Erythroblast (primary cell): Measurements from ENCODE around the gene TBC1D3B.
"Not testable (repeated sequence)": the region's sequence is repeated elsewhere in the genome, so short reads cannot be mapped to it uniquely, and the experiment has no call there.

ENCODE experiments used
- DNase-seq, 2 experiments: peaks; one replicate each; lab custom pipeline; 2025; lab: John Stamatoyannopoulos, UW
- GATA1 ChIP-seq: IDR thresholded peaks from 2 replicates; pipeline ENCODE4 v1.6.1; 2011; ENCODE audit warnings: low read depth, mild to moderate bottlenecking, control low read depth, low read length, moderate library complexity
- POLR2A ChIP-seq: IDR thresholded peaks from 2 replicates; pipeline ENCODE4 v1.6.1; 2011; ENCODE audit warnings: mild to moderate bottlenecking, low read length

TBC1D3B gene

DNA sequence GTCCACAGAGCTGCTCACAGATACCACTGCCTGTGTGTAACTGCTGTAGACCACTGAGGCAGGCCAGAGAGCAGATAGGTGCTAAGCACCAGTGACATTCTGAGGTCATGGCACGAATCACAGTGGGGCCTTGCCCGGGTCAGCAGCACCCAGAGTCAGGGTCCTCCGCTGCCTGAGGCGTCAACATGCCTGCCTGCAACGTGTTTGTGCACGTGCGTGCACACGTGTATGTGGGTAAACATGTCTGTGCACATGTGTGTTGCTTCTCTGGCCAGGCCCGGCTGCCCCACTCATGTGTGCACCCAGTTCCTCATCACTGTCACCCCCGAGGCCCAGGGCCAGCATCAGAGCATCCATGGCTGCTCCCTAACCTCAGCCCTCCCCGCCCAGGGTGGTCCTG, at the start of gene TBC1D3B:
TBC1D3B (minus strand) TSS at position 101 of the 400 bp plus-strand sequence. CDS start 1,586 bp downstream, outside the sequence.
- not testable (repeated sequence) for DNase-seq

DNA sequence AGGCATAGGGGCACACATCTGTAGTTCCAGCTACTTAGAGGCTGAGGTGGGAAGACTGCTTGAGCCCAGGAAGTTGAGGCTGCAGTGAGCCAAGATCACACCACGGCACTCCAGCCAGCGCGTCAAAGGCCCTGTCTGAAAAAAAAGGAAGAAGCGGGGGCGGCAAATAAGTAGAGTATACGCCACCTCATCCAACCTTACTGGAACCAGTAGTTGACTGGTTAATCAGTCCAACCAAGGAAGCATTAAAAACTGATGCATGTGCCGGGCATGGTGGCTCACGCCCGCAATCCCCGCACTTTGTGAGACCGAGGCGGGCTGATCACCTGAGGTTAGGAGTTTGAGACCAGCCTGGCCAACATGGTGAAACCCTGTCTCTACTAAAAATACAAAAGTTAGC, 46.5 kb upstream of the TBC1D3B start:
- not testable (repeated sequence) for DNase-seq

DNA sequence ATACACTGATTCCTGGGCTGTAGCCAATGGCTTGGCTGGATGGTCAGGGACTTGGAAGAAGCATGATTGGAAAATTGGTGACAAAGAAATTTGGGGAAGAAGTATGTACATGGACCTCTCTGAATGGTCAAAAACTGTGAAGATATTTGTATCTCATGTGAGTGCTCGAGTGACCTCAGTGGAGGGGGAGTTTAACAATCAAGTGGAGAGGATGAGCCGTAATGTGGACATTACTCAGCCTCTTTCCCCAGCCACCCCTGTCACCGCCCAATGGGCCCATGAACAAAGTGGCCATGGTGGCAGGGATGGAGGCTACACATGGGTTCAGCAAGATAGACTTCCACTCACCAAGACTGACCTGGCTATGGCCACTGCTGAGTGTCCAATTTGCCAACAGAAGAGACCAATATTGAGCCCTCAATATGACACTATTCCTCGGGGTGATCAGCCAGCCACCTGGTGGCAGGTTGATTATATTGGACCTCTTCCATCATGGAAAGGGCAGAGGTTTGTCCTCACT, 45.2 kb upstream of the TBC1D3B start:
- DNase-seq, result not testable (repeated sequence)

DNA sequence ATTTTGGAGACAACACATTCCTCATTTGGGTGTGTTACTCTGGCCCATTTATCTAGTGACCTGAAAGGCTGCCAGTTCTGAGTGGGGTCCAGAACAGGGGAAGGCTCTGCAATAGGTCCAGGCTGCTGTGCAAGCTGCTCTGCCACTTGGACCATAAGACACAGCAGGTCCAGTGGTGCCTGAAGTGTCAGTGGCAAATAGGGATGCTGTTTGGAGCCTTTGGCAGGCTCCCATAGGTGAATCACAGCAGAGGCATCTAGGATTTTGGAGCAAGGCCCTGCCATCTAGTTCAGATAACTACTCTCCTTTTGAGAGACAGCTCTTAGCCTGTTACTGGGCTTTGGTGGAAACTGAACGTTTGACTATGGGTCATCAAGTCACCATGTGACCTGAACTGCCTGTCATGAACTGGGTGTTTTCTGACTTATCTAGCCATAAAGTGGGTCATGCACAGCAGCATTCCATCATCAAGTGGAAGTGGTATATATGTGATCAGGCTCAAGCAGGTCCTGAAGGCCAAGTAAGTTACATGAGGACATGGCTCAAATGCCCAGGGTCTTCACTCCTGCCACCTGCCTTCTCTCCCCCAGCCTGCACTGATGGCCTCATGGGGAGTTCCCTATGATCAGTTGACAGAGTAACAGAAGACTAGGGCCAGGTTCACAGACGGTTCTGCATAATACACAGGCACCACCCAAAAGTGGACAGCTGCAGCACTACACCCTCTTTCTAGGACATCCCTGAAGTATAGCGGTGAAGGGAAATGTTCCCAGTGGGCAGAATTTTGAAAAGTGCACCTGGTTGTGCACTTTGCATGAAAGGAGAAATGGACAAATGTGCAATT, 44.5 kb upstream of the TBC1D3B start:
- DNase-seq, result not testable (repeated sequence)

DNA sequence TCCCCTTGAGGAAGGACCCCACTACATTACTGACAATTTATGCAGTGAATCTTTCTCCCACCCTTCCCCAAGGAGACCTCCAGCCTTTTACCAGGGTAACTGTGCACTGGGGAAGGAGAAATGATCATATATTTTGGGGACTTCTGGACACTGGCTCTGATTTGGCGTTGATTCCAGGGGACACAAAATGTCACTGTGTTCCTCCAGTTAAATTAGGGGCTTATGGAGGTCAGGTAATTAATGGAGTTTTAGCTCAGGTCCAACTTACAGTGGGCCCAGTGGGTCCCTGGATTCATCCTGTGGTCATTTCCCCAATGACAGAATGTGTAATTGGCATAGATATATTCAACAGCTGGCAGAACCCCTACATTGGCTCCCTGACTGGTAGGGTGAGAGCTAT, 43.1 kb upstream of the TBC1D3B start:
- DNase-seq, result not testable (repeated sequence)

DNA sequence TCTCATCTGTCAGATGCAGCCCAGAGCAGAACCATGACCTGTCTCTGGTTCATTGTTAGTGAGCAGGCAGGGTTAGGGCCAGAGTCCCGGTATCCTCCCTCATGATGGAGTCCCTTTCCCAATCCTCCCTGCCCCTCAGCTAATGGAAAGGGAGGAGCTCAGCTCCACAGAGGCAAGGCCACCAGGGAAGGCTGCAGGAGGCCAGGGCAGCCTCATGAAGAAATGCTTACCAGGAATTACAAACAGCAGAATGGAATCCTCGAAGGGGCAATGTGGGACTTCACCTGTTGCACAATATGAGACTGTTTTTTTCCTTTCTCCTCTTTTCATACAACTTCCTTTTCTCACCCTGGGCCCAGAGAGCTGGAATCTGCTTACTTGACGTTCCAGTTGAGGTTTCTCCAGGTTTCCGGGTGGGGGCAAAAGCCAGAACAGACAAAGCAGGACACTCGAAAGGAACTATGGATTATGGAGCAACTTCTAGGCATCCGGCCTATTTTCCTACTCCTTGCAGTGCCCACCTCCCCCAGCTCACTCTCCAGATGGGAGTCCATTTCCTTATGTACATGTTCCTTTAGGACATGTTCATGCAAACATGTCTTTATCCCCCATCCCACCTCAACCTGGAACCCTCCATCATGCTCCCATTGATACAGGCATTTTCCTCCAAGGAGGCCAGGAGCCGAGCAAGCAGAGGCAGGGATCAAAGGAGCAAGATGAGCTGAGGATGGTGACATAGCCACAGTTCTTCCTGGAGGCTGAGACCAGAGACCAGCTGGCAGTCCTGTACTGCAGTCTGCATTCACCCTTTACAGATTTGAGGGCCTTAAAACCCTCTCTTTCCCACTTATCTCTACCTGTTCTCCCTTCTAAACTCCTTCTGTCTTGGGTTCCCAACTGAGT, 39.2 kb upstream of the TBC1D3B start:
- DNase-seq, result not testable (repeated sequence)

DNA sequence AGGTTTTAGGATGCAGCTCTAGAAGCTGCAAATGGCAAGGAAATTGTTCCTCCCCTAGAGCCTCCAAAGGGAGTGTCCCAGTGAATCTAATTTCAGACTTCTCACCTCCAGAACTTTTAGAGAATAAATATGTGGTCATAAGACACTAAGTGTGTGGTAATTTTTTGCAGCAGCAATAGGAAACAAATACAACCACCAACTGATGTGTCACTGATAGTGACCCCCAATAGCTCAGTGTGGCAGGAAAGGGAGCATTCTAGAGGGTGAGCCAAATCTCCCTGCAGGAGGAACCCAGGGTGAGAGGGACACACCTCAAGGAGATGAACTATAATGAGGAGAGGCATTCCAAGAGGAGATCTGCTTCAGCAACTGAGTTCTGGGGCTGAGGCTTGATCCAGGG, 38.5 kb upstream of the TBC1D3B start:
- DNase-seq, result no peak
- TF ChIP-seq POLR2A (no peak), GATA1 (no peak)

DNA sequence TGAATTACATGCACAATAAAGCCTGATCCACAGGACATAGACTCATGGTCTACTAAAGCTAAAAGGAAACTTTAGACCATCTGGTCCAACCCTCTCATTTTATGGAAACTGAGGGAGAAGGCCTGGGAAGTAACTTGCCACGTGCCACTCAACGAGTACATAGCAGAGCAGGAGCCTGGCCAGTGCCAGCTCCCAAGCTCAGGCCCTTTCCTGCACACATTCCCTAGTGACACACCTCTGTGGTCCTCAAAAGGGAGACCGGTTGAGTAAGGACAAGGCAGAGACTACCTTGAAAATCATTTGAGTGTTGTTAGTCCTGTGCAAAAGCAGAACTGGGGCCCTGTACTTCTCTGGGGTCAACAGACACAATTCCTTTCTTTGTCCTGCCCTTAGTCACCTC, 37.3 kb upstream of the TBC1D3B start:
- DNase-seq, result no peak
- TF ChIP-seq POLR2A (no peak), GATA1 (no peak)

DNA sequence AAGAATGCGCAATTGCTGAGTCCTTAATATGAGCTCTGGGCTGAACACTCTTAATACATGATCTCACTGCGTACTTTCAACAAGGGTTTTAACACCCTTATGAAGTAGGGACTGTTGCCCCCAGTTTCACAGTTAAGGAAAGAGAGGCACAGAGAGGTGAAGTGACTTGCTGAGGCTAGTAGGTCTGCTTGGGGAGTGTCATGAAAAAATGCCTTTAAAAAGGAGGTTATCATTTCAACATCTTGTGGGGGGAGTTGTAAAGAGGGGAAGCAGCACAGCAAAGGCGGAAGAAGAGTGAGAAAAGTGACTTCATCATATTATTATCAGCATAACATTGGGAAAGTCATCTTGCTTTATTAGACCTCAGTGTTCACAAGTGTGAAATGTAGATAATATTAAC, 36.5 kb upstream of the TBC1D3B start:
- TF ChIP-seq GATA1, result no peak
- no peak for TF ChIP-seq POLR2A
- DNase-seq, result no peak

DNA sequence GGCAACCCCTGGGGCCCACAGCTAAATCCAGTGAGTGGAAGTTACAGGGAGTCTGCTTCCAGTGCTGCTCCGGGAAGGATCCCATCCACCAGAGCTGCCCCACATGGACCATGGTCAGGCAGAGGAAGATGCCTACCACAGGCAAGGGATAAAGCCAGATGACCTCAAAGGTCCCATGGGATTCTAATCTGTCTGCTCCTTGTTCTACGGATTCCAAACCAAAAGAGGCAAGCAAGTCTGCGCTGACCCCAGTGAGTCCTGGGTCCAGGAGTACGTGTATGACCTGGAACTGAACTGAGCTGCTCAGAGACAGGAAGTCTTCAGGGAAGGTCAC, 35.8 kb upstream of the TBC1D3B start:
- TF ChIP-seq POLR2A (no peak), GATA1 (no peak)

DNA sequence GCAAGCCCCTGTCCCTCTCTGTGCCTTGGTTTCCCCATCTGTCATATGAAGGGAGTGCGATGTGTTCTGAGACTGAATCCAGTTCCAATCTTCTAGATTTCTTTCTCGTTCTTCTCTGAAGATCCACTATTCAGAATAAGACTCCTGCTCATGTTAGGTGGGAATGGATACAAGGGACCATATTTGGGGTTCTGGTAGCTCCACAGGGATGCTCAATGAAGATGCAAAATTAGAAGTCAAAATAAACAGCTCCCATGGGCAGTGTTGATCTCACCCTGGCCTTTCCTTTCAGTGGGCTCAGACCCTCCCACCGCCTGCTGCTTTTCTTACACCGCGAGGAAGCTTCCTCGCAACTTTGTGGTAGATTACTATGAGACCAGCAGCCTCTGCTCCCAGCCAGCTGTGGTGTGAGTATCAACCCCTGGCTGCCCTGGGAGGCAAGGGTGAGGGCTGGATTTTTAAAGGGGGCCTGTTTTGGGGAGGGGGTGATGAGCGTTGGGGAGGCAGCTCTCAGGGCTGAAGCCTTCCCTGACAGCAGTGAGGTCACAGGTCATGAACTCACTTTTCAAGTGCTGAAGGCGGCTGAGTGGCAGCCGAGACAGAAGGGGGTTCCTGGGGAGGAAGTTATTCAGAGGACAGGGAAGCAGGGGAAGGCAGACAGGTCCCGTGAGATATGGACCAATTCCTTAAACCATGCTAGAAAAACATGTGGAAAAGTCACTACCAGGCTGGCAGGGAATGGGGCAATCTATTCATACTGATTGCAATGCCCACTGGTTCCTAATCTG, 35.2 kb upstream of the TBC1D3B start:
- DNase-seq, result not testable (repeated sequence)

More for the DNA sequence above, 35.8 kb upstream of the TBC1D3B start:
- DNase-seq, result no peak

DNA sequence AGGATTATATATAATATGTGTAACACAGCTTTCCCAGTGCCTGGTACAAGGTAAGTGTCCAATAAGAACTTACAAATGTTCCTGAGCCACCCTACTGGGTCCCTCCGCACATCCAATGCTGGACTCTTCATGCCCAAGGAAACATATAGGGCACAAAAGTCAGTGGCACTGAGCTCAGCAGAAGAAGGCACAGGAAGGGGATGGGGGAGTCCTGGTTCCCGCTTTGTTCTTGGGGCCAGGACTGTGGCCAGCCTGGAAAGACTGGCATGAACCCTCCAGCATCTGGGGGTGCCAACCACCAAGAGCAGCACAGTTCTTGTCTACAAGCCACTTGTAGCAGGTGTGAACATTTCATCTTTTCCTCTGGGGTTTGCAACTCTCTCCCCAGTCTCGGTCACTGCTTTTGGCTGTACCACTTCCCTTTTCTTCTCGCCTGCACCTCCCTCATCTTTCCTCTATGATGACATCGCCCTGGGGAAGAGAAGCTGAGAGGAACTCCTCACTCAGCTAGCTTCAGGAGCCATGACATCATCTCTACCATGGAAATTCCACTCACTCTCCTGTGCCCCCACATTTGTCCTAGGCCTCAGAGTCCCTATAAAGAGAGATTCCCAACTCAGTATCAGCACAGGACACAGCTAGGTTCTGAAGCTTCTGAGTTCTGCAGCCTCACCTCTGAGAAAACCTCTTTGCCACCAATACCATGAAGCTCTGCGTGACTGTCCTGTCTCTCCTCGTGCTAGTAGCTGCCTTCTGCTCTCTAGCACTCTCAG, 34.2 kb upstream of the TBC1D3B start, which contains the start of gene CCL4L2:
CCL4L2 (plus strand) TSS at position 625 of the 773 bp plus-strand sequence.
- not testable (repeated sequence) for DNase-seq

DNA sequence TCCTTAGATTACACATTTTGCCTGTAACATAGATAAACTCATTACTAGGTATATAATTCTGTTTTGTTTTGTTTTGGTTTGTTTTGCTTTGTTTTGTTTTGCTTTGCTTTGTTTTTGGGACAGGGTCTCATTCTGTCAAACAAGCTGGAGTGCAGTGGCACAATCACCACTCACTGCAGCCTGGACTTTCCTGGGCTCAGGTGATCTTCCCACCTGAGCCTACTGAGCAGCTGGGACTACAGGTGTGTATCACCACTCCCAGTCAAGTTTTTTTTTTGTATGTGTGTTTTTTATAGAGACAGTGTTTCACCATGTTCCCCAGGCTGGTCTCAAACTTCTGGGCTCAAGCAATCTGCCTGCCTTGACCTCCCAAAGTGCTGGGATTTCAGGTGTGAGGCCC, 33.1 kb upstream of the TBC1D3B start:
- no peak for TF ChIP-seq GATA1
- TF ChIP-seq POLR2A, result no peak

DNA sequence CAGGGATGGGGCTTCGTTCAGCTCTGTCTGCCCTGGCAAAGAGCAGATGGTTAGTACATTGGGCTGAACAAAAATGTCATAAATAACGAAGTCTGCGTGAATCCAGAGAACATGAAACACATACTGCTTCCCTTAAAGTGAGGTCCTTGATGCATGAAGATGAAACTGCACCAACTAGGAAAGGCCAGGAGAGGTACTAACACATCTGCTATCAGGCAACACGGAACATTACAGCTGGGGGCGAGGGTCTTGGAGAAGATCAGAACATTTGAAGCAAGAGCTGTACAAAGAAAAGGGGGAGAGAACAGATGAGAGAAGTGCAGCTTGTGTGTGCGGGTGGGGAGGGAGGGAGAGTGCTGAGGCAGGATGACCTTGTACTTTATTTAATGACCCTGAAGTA, 30.9 kb upstream of the TBC1D3B start:
- not testable (repeated sequence) for DNase-seq

More for the DNA sequence above, 33.1 kb upstream of the TBC1D3B start:
- DNase-seq, result no peak

DNA sequence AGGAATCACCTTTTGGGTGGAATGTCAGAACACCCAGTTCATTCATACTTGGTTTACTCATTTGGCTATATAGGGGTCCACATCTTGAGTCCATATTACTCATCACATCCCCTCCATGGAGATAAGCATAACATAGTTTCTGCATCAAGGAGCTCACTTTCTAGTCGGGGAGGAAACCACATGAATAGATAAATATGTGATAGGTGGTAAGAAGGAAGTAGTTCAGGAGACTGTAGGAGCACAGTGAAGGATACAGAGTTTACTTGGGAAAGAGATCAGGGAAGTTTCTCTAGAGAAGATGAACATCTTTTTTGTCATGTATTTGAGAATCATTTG, 30.0 kb upstream of the TBC1D3B start:
- DNase-seq, result not testable (repeated sequence)
